ENCODE data around the gene CDH6. TPM values are rescaled to one million over a fixed set of nuclear protein-coding genes. Genes with fewer than 3 reads are reported as not detected.

CDH6 gene
- total RNA-seq, 1 experiment from 2014 or later, result 0.12 TPM

- H2AFZ ChIP-seq (ENCODE audit: low read depth, low read length, poor library complexity, severe bottlenecking), result no peak overlapping the region
- no peaks in the 10 kb centered on the region for H3K79me2 ChIP-seq (ENCODE audit: insufficient read depth, low read length)
- no peak overlapping the region for H3K4me3 ChIP-seq (replicated peaks in 1 of 2; ENCODE audit: low read depth in 1 of 2, low read length in 2 of 2)
- intact Hi-C loops (cut with micrococcal nuclease), result no loop called here
- TF ChIP-seq EGR1 (IDR thresholded peaks at IDR 0.05; ENCODE audit: low read depth) (no peak), POLR2A (IDR thresholded peaks at IDR 0.05; ENCODE audit: borderline replicate concordance, extremely low read depth, insufficient read depth, insufficient read length) (no peak), ZBTB33 (IDR thresholded peaks at IDR 0.05; ENCODE audit: extremely low read depth, insufficient replicate concordance, low read length) (no peak), SIN3A (IDR thresholded peaks at IDR 0.05; ENCODE audit: low read depth) (no peak), ZFX (IDR thresholded peaks at IDR 0.05) (no peak), EZH2phosphoT487 (IDR thresholded peaks at IDR 0.05; ENCODE audit: borderline replicate concordance) (no peak), CBX3 (IDR thresholded peaks at IDR 0.05; ENCODE audit: low read depth) (no peak), SP1 (IDR thresholded peaks at IDR 0.05; ENCODE audit: low read depth) (no peak), REST (IDR thresholded peaks at IDR 0.05; ENCODE audit: low read depth) (no peak), ELF1 (IDR thresholded peaks at IDR 0.05; ENCODE audit: borderline replicate concordance, low read depth) (no peak), FOSL1 (IDR thresholded peaks at IDR 0.05; ENCODE audit: low read depth) (no peak), EZH2 (IDR thresholded peaks at IDR 0.05) (no peak), CEBPB (IDR thresholded peaks at IDR 0.05; ENCODE audit: low read depth) (no peak), YY1 (IDR thresholded peaks at IDR 0.05; ENCODE audit: extremely low read depth, insufficient replicate concordance, low read depth, low read length) (no peak), CTCF (IDR thresholded peaks at IDR 0.05 in 2 of 3, conservative IDR thresholded peaks at IDR 0.05 in 1 of 3; ENCODE audit: borderline replicate concordance in 1 of 3, insufficient read depth in 1 of 3, low read depth in 2 of 3, low read length in 2 of 3) (no peak), MAX (IDR thresholded peaks at IDR 0.05) (no peak)
- no peak overlapping the region for H3K27ac ChIP-seq (ENCODE audit: low read depth, low read length)
- no peaks in the 10 kb centered on the region for H3K9me3 ChIP-seq (ENCODE audit: control insufficient read depth in 1 of 2, insufficient read depth in 1 of 2, low read depth in 1 of 2, low read length in 2 of 2)
- CTCF ChIA-PET, result no interaction called here
- H3K4me1 ChIP-seq (ENCODE audit: control insufficient read depth in 1 of 2, insufficient read depth in 2 of 2, low read length in 2 of 2), result no peaks in the 10 kb centered on the region
- H4K20me1 ChIP-seq (ENCODE audit: insufficient read depth), result no peaks in the 10 kb centered on the region
- no peaks in the 10 kb centered on the region for H3K9me2 ChIP-seq (ENCODE audit: insufficient read depth)
- H3K36me3 ChIP-seq (ENCODE audit: control insufficient read depth in 1 of 2, insufficient read depth in 2 of 2, low read length in 2 of 2), result no peaks in the 10 kb centered on the region
- RAD21 ChIA-PET (ENCODE audit: low non-redundant PET in 1 of 2, low total read pairs in 2 of 2, uncharacterized antibody in 2 of 2, unreplicated experiment in 2 of 2), result no interaction called here
- POLR2A ChIA-PET, result no interaction called here
- H3K4me2 ChIP-seq (ENCODE audit: low read length), result no peak overlapping the region
- peaks cover 11% of the 10 kb centered on the region; the same call in 1 of the 2 replicates for H3K27me3 ChIP-seq (ENCODE audit: insufficient read depth, low read length)
- BruUV-seq (replicated peaks), result no TSS peak
- H3K9ac ChIP-seq (ENCODE audit: low read length), result no peak overlapping the region
- ATAC-seq, result no peak
- DNase-seq (ENCODE audit: low read depth, low spot score), result no peak
Observed at GRCh38 chr5:31346896-31347551, 153.5 kb downstream of the CDH6 start.
